ENCODE results near the gene AMH.
"Not testable (repeated sequence)": the region's sequence is repeated elsewhere in the genome, so short reads cannot be mapped to it uniquely, and the experiment has no call there.

The AMH gene

GRCh38 chr19:2269244-2270156 lies 20.4 kb downstream of the AMH start:
- peak; percentile 98 to 99 (median 99) for DNase-seq (ENCODE audit: low read depth in 3 of 3, low spot score in 1 of 3)

- no peak for DNase-seq (ENCODE audit: low read depth in 3 of 3, low spot score in 1 of 3)
These were observed 21.0 kb downstream of the AMH start for GRCh38 chr19:2270157-2270422.

GRCh38 chr19:2270423-2271233 lies 21.5 kb downstream of the AMH start:
- peak in 2 of 3 donors; percentile 54 to 66 for DNase-seq (ENCODE audit: low read depth in 3 of 3, low spot score in 1 of 3)

DNA sequence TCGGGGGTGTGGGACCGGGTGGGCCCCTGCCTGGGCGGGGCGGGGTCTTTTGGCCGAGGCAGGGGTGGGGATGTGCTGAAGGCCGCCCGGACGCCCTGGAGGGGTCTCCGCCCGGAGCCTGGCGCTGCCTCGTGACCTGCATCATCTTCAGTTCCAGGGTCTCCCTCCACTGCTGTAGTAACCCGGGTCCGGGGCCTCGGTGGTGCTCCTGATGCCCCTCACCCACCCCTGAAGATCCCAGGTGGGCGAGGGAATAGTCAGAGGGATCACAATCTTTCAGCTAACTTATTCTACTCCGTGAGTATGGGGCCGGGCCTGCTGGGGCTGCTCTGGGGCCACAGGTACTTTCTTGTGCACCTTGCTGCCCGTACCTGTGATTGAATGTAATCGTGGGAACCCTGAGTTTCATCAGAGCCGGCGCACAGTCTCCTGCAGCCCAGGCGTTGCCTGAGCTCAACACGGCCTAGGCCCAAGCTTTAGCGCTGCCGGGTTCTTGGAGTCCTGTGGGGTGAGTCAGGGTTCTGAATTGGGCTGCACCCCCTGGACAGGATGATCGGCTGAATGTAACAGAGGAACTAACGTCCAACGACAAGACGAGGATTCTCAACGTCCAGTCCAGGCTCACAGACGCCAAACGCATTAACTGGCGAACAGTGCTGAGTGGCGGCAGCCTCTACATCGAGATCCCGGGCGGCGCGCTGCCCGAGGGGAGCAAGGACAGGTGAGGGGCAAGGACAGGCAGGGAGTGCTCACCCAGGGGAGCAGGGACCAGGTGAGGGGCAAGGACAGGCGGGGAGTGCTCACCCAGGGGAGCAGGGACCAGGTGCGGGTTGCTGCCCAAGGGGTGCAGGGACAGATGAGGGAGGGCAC lies 22.3 kb downstream of the AMH start:
- DNase-seq (ENCODE audit: low read depth in 3 of 3, low spot score in 1 of 3) = no peak

DNA sequence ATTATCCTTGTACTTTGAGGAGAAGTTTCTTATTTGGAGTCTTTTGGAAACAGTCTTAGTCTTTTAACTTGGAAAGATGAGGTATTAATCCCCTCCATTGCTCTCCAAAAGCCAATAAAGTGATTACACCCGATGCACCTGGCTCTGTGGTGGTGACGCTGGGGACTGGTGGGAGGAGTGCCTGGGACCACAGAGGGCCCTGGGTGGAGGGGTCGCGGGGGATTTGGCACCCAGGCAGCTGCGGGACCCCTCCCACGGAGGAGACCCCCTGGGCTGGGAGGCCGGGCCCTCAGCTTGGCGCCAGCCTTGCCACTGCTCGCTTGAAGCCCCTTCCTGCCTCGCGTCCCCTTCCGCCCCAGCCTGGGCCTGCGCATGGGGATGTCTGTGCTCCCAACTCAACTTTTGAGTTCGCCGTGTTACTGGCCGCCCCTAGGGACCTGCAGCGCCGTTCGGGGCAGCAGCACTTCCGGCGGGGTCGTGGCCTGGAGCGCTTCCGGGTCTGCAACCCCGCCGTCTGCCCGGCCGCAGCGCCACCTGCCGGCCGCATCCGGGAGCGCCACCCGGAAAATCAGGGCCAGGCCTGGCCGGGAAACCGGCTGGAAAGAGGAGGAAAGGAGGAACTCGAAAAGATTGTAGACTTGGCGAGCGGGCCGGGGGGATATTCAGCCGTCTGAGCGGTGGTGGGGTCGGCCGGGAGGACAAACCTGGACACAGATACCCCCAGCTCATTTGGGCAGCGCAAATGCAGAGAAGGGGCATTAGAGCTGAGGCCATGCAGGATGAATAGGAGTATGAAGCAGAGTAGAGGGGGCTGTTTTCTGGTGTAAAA lies 24.4 kb downstream of the AMH start:
- peak; percentile 41 to 68 (median 52) for DNase-seq (ENCODE audit: low read depth in 3 of 3, low spot score in 1 of 3)

GRCh38 chr19:2274185-2274711 lies 25.1 kb downstream of the AMH start:
- no peak for DNase-seq (ENCODE audit: low read depth in 3 of 3, low spot score in 1 of 3)

DNA sequence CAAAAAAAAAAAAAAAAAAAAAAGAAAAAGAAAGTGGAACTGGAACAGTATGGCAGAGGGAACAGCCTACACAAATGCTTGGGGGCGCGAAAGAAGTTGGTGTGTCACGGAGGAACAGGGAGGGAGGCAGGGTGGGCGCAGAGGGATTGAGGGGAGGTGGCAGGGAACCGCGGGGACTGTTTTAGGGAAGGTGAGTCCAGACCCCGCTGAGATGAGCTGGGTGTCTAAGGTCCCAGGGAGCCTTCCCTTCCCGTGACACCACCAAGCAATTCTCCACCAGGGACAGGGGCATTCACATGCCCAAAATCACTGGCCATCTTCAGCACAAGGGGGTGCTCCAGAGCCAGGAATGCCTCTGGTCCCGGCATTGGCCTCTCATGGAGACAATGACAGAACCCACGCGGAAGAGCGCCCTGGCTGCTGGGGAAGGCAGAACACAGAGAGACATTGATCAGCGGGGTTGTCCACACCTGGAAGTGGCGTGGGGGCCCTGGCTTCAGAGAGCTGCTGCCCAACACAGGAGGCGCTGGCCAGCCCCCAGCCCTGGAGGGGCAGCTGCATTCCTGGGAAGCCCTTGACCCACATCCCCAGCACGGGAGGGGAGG lies 25.9 kb downstream of the AMH start:
- DNase-seq (ENCODE audit: low read depth in 3 of 3, low spot score in 1 of 3) = no peak

DNA sequence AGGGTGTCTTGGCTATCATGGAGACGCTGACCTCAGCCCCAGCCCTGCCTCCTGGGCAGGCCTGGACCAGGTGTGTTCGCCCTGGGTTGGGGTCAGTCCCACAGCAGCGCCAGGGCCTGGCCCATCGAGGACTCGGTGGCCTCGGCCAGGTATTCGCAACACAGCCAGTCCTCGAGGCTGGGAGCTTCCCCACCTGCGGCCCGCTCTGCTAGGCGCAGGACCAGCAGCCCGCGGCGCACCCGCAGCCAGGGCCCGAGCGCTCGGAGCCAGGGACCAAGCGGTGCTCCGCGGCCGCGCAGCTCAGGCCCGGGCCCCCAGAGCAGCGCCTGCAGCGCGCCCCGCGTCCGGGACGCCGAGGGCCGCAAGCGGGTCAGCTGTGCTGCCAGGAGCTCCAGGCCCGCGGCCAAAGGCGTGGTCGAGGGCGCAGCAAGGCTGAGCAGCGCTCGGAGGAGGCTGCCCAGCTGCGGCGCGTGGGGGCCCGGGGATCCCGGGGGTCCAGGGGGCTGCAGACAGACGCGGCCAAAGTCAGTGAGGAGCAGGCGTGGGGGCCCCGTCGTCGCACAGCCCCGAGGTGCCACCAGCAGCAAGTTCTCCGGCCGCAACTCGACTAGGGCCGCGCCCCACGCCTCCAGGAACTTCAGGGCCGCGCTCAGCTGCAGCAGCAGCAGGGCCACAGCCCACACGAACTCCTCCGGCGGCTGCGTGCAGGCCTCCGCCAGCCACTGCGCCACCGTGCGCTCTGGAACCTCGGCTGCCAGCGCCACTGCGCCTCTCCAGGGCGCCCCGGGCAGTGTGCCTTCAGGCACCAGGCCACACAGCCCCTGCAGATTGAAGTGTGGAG lies 26.7 kb downstream of the AMH start:
- no peak for DNase-seq (ENCODE audit: low read depth in 3 of 3, low spot score in 1 of 3)

GRCh38 chr19:2276429-2276986 lies 27.4 kb downstream of the AMH start:
- DNase-seq (ENCODE audit: low read depth in 3 of 3, low spot score in 1 of 3) = no peak

GRCh38 chr19:2277138-2277537 lies 28.0 kb downstream of the AMH start:
- no peak for DNase-seq (ENCODE audit: low read depth in 3 of 3, low spot score in 1 of 3)

DNA sequence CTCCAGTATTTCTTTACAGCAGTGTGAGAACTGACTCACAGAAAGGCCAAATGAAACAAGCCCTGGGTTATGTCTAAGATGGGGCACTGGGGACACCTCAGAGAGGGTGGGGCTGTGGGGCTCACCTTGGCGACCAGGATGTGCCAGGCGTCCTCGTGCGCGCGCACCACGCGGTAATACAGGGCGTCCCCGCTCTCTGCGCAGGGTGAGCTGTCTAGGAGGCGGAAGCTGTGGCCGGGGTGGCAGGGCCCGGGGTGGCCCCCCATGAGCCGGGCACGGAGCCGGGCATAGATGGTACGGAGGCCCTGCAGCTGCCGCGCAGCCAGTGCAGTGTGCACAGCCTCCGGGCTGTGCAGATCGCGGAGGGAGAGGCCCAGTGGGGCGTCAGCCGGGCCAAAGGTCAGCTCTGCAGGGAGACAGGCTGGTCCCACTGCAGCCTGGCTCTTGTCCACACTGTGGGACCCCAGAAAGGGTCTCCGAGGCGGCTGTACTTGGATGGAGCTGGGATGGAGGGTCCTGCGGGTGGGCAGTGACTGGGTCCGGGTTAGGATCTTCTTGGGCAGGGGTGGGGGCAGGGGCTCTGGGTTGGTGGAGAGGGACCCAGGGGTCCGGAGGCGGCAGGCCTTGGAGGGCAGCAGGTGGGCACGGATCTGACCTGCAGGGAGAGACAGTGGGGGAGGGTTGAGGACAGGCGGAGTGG lies 29.5 kb downstream of the AMH start:
- no peak for DNase-seq (ENCODE audit: low read depth in 3 of 3, low spot score in 1 of 3)

DNA sequence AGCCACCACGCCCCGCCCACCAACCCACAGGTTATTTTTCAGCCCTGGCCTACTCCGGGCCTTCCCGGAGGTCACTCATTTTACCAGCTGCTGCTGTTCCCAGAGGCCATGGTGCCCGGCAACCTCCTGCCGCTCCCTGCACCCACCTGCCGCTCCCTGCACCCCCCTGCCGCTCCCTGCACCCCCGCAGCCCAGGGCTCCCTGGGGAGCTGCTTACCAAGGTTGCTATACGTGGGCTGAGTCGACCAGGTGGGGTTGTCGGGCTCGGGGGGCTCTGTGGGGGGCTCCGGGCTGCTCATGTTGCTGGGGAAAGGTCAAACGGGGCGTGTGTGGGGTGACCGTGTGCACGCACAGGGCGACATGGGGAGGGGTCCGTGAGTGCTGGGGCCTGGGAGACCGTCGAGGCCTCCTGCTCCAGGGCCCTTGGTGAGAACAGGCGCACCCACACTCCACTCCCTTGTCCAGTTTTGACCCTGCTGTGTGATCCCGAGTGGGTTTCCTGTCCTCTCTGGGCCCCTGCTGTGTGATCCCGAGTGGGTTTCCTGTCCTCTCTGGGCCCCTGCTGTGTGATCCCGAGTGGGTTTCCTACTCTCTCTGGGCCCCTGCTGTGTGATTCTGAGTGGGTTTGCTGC lies 31.6 kb downstream of the AMH start:
- no peak for DNase-seq (ENCODE audit: low read depth in 3 of 3, low spot score in 1 of 3)

DNA sequence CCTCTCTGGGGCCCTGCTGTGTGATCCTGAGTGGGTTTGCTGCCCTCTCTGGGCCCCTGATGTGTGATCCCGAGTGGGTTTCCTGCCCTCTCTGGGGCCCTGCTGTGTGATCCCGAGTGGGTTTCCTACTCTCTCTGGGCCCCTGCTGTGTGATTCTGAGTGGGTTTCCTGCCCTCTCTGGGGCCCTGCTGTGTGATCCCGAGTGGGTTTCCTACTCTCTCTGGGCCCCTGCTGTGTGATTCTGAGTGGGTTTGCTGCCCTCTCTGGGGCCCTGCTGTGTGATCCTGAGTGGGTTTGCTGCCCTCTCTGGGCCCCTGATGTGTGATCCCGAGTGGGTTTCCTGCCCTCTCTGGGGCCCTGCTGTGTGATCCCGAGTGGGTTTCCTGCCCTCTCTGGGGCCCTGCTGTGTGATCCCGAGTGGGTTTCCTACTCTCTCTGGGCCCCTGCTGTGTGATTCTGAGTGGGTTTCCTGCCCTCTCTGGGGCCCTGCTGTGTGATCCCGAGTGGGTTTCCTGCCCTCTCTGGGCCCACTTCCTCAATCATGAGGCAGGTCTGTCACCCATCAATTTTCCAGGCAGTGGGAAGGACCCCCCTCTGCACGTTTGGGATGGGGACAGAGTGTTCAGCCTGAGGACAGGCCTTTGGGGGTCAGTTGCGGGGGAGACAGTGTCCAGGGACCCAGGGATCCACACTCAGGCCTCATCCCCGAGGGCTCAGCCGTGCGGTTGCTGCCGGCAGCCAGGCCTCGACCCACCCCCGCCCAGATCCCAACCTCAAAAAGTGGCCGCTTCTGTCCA lies 32.3 kb downstream of the AMH start:
- not testable (repeated sequence) for DNase-seq (ENCODE audit: low read depth in 3 of 3, low spot score in 1 of 3)

DNA sequence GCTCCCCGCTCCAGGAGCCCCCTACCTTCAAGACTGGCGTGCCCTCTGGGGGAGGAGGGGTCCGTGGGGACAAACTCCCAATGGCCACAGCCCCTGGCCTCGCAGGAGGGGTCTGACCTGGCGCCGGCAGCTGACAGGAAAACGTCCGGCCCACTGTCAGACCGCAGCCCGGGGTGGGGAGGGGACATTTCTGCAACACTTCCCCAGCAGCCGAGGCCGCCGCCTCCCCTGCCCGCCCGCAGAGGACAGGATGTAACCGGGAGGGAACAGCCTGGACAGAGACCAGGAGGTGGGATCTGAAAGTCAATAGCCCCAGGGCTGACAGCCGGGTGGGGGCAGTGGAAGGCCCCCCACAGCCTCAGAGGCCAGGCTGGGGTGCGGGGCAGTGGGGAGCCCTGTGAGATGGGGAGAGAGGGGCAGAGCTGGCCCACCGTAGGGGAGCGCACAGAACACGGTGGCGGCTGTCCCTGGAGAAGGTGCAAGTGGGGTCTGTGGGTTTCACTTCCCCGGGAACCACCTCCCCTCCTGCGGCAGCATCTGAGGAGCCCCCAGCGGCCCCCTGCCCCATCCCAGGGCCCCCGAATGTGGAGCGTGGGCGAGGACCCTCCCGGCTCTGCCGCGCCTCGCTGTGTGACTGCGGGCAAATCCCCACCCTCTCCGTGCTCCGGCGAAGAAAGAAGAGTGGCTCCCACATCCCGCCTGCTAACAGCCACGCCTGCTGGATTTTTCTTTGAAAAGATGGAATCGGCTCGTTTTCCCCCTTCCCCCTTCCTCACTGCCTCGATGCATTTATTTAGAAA lies 33.1 kb downstream of the AMH start, which contains the start of gene PEAK3:
Gene PEAK3 (minus strand): TSS at position 114 of the 800 bp plus-strand sequence. CDS start 1,244 bp downstream, outside the sequence.
- DNase-seq (ENCODE audit: low read depth in 3 of 3, low spot score in 1 of 3) = no peak

- DNase-seq (ENCODE audit: low read depth in 3 of 3, low spot score in 1 of 3) = no peak
These were observed 33.7 kb downstream of the AMH start for GRCh38 chr19:2282862-2283237.
